Measurements from ENCODE around the gene TMTC4.

The TMTC4 gene

GRCh38 chr13:100608489-100608888, 66.1 kb downstream of the TMTC4 start:
- no peaks in the 10 kb centered on the region for H3K9me3 ChIP-seq (ENCODE audit: control insufficient read depth, insufficient read depth, low read depth, low read length)
- H3K36me3 ChIP-seq (ENCODE audit: control insufficient read depth in 2 of 2, insufficient read depth in 1 of 2, low read length in 2 of 2): no peaks in the 10 kb centered on the region; a peak in 1 of 3 replicates
- H3K4me1 ChIP-seq (ENCODE audit: control insufficient read depth, insufficient read depth, low read length): no peaks in the 10 kb centered on the region
- ChIA-PET POLR2A (no interaction called here), CTCF (interaction anchor here (0.6 kb wide), 1 partner anchor 22 kb away, joined by 3 read pairs; no protein-coding TSS in a partner anchor)
- H3K4me3 ChIP-seq (ENCODE audit: low read depth, low read length): no peak overlapping the region
- TF ChIP-seq ZFP69B (tag by site-specific recombination; IDR thresholded peaks at IDR 0.05) (no peak), ZNF658 (tag by site-specific recombination; IDR thresholded peaks at IDR 0.05) (no peak), ZBTB7A (tag by site-specific recombination; IDR thresholded peaks at IDR 0.05; ENCODE audit: low read depth) (no peak), ZNF157 (tag by site-specific recombination; IDR thresholded peaks at IDR 0.05) (no peak), ZNF112 (tag by site-specific recombination; IDR thresholded peaks at IDR 0.05) (no peak), ZNF335 (tag by site-specific recombination; conservative IDR thresholded peaks at IDR 0.05) (no peak), PRDM10 (tag by site-specific recombination; IDR thresholded peaks at IDR 0.05) (no peak), ZNF544 (tag by site-specific recombination; IDR thresholded peaks at IDR 0.05) (no peak), ZNF174 (tag by site-specific recombination; IDR thresholded peaks at IDR 0.05) (no peak), ZSCAN30 (tag by site-specific recombination; IDR thresholded peaks at IDR 0.05) (no peak), OVOL3 (tag by site-specific recombination; IDR thresholded peaks at IDR 0.05) (no peak), ZNF610 (tag by site-specific recombination; IDR thresholded peaks at IDR 0.05; ENCODE audit: borderline replicate concordance) (no peak), ZNF785 (tag by site-specific recombination; IDR thresholded peaks at IDR 0.05) (no peak)
- TF ChIP-seq, protein P1, sequence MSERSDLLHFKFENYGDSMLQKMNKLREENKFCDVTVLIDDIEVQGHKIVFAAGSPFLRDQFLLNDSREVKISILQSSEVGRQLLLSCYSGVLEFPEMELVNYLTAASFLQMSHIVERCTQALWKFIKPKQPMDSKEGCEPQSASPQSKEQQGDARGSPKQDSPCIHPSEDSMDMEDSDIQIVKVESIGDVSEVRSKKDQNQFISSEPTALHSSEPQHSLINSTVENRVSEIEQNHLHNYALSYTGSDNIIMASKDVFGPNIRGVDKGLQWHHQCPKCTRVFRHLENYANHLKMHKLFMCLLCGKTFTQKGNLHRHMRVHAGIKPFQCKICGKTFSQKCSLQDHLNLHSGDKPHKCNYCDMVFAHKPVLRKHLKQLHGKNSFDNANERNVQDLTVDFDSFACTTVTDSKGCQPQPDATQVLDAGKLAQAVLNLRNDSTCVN (tag by site-specific recombination; optimal IDR thresholded peaks at IDR 0.05): no peak
- H3K27ac ChIP-seq (ENCODE audit: extremely low read depth, low read depth, low read length): no peak overlapping the region

- H3K9me3 ChIP-seq (ENCODE audit: control insufficient read depth, insufficient read depth, low read depth, low read length): no peaks in the 10 kb centered on the region
- no peak overlapping the region for H3K4me3 ChIP-seq (ENCODE audit: low read depth, low read length)
- H3K36me3 ChIP-seq (ENCODE audit: control insufficient read depth in 2 of 2, insufficient read depth in 1 of 2, low read length in 2 of 2): no peaks in the 10 kb centered on the region
- POLR2A ChIA-PET: no interaction called here
- no peak overlapping the region for H3K27ac ChIP-seq (ENCODE audit: extremely low read depth, low read depth, low read length)
- CTCF ChIA-PET: interaction anchor here (0.9 kb wide), 1 partner anchor 10 kb away, joined by 5 read pairs; no protein-coding TSS in a partner anchor
- no peaks in the 10 kb centered on the region for H3K4me1 ChIP-seq (ENCODE audit: control insufficient read depth, insufficient read depth, low read length)
- TF ChIP-seq HOXA7 (CRISPR knock-in tag; IDR thresholded peaks at IDR 0.05; ENCODE audit: borderline replicate concordance) (no peak), YY1 (tag by site-specific recombination; IDR thresholded peaks at IDR 0.05) (no peak), ZBTB8A (tag by site-specific recombination; IDR thresholded peaks at IDR 0.05) (no peak), ZNF596 (tag by site-specific recombination; IDR thresholded peaks at IDR 0.05) (no peak), ZNF747 (tag by site-specific recombination; IDR thresholded peaks at IDR 0.05) (no peak), ZNF416 (tag by site-specific recombination; IDR thresholded peaks at IDR 0.05) (no peak), ZFP69B (tag by site-specific recombination; IDR thresholded peaks at IDR 0.05) (no peak), ZNF76 (tag by site-specific recombination; IDR thresholded peaks at IDR 0.05; ENCODE audit: borderline replicate concordance, low read depth) (no peak)
- TF ChIP-seq, protein P2, sequence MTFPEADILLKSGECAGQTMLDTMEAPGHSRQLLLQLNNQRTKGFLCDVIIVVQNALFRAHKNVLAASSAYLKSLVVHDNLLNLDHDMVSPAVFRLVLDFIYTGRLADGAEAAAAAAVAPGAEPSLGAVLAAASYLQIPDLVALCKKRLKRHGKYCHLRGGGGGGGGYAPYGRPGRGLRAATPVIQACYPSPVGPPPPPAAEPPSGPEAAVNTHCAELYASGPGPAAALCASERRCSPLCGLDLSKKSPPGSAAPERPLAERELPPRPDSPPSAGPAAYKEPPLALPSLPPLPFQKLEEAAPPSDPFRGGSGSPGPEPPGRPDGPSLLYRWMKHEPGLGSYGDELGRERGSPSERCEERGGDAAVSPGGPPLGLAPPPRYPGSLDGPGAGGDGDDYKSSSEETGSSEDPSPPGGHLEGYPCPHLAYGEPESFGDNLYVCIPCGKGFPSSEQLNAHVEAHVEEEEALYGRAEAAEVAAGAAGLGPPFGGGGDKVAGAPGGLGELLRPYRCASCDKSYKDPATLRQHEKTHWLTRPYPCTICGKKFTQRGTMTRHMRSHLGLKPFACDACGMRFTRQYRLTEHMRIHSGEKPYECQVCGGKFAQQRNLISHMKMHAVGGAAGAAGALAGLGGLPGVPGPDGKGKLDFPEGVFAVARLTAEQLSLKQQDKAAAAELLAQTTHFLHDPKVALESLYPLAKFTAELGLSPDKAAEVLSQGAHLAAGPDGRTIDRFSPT (tag by site-specific recombination; IDR thresholded peaks at IDR 0.05): no peak
- TF ChIP-seq, protein P3, sequence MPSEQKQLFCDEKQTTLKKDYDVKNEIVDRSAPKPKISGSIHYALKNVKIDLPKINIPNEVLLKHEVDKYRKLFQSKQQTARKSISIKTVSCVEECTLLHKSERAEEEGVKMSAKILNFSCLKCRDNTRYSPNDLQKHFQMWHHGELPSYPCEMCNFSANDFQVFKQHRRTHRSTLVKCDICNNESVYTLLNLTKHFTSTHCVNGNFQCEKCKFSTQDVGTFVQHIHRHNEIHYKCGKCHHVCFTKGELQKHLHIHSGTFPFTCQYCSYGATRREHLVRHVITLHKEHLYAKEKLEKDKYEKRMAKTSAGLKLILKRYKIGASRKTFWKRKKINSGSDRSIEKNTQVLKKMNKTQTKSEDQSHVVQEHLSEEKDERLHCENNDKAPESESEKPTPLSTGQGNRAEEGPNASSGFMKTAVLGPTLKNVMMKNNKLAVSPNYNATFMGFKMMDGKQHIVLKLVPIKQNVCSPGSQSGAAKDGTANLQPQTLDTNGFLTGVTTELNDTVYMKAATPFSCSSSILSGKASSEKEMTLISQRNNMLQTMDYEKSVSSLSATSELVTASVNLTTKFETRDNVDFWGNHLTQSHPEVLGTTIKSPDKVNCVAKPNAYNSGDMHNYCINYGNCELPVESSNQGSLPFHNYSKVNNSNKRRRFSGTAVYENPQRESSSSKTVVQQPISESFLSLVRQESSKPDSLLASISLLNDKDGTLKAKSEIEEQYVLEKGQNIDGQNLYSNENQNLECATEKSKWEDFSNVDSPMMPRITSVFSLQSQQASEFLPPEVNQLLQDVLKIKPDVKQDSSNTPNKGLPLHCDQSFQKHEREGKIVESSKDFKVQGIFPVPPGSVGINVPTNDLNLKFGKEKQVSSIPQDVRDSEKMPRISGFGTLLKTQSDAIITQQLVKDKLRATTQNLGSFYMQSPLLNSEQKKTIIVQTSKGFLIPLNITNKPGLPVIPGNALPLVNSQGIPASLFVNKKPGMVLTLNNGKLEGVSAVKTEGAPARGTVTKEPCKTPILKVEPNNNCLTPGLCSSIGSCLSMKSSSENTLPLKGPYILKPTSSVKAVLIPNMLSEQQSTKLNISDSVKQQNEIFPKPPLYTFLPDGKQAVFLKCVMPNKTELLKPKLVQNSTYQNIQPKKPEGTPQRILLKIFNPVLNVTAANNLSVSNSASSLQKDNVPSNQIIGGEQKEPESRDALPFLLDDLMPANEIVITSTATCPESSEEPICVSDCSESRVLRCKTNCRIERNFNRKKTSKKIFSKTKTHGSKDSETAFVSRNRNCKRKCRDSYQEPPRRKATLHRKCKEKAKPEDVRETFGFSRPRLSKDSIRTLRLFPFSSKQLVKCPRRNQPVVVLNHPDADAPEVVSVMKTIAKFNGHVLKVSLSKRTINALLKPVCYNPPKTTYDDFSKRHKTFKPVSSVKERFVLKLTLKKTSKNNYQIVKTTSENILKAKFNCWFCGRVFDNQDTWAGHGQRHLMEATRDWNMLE (tag by site-specific recombination; conservative IDR thresholded peaks at IDR 0.05; ENCODE audit: low read depth): no peak
Measured at GRCh38 chr13:100604918-100605710, 69.5 kb downstream of the TMTC4 start.
